Suprapubic skin (tissue), 4 donors: Measurements from ENCODE around the gene SAG.

Experiments used
- CTCF ChIP-seq, 2 donors: fragments of 200-600 bp in 1 of 2; fragments of 450-650 bp in 1 of 2; sonication (generic) in 1 of 2; IDR thresholded peaks; one replicate each; pipeline ENCODE4 v1.5.1; 2016 to 2019; ENCODE audit warnings: antibody characterized with exemption in 2 of 2, mild to moderate bottlenecking in 1 of 2, moderate library complexity in 1 of 2
- EP300 ChIP-seq: sonication (generic); formaldehyde crosslinking; IDR thresholded peaks from one replicate; pipeline ENCODE4 v1.6.1; 2017; ENCODE audit warnings: antibody characterized with exemption
- POLR2A ChIP-seq, 2 donors: fragments of 450-650 bp; IDR thresholded peaks; one replicate each; pipeline ENCODE4 v1.6.1; 2017; ENCODE audit warnings: antibody characterized with exemption in 2 of 2, mild to moderate bottlenecking in 2 of 2, moderate library complexity in 2 of 2
- POLR2AphosphoS5 ChIP-seq, 3 donors: sonication (generic); formaldehyde crosslinking; IDR thresholded peaks; one replicate each; pipeline ENCODE4 v1.6.1; 2017; ENCODE audit warnings: antibody characterized with exemption in 3 of 3

GRCh38 chr2:233367586-233367985 is 60.0 kb downstream of the SAG start:
- TF ChIP-seq CTCF (IDR thresholded peaks at IDR 0.05) (no peak), EP300 (no peak), POLR2A (IDR thresholded peaks at IDR 0.05) (no peak), POLR2AphosphoS5 (IDR thresholded peaks at IDR 0.05) (no peak)
